ENCODE results near the gene IL6ST. TPM values are rescaled to one million over a fixed set of nuclear protein-coding genes. Genes with fewer than 3 reads are reported as not detected.

The IL6ST gene
- total RNA-seq, 5 donors from 2014 or later (not counting 1 experiment from before 2014, with no cell fraction given): 113 to 330 (median 129) TPM

DNA sequence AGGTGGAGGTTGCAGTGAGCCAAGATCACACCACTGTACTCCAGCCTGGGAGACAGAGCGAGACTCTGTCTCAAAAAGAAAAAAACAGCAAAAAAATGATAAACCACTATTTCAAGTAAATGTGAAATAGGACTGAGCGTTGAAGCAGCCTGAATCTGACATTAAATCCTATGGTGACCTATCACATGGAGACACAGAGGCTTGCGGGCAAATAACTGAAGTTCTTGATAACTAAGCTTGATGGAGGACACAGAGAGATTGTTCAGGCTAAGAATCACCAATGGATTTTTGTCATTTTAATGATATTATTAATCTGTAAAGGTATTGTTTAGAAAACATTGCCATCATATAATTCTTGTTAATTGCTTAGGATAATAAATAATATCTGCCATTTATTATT lies 15.7 kb upstream of the IL6ST start:
- Histone ChIP-seq H3K9me3 (no peaks in the 10 kb centered on the region), H3K27ac (ENCODE audit: low read length) (no peak overlapping the region), H3K36me3 (ENCODE audit: control insufficient read depth in 2 of 2, extremely low read depth in 1 of 2, insufficient read depth in 1 of 2, low read length in 1 of 2) (no peaks in the 10 kb centered on the region), H3K27me3 (replicated peaks in 1 of 2; ENCODE audit: control insufficient read depth in 2 of 2, extremely low read depth in 1 of 2, insufficient read depth in 2 of 2, low read length in 1 of 2) (no peaks in the 10 kb centered on the region), H3K4me3 (ENCODE audit: control insufficient read depth in 1 of 2, extremely low read depth in 1 of 2, low read length in 1 of 2) (no peak overlapping the region), H3K4me1 (ENCODE audit: control insufficient read depth in 1 of 2, extremely low read depth in 1 of 2, insufficient read depth in 2 of 2, low read length in 2 of 2) (peaks cover 34 to 37% of the 10 kb centered on the region in 2 experiments)
- H3K9me3 Mint-ChIP-seq: no peaks in the 10 kb centered on the region
- H3K4me3 Mint-ChIP-seq: no peak overlapping the region
- ChIA-PET CTCF (interaction anchor here in 1 of 2 donors (0.7 kb wide), 1 partner anchor 1052 kb away, joined by 6 read pairs; no protein-coding TSS in a partner anchor), POLR2A (interaction anchor here in 1 of 2 donors (0.8 kb wide), 1 partner anchor 100 kb away, joined by 3 read pairs; no protein-coding TSS in a partner anchor)
- no peak for DNase-seq
- no peak for ATAC-seq (replicated peaks in 1 of 4)
- H3K36me3 Mint-ChIP-seq: no peaks in the 10 kb centered on the region
- WGBS (ENCODE audit: insufficient coverage): no CpG with 5 or more reads among the region's 3 CpGs
- H3K27me3 Mint-ChIP-seq: no peaks in the 10 kb centered on the region
- peak overlapping the region; percentile 76 to 86 for H3K27ac Mint-ChIP-seq
- H3K4me1 Mint-ChIP-seq: peaks cover 43 to 52% (median 48%) of the 10 kb centered on the region in 3 donors

DNA sequence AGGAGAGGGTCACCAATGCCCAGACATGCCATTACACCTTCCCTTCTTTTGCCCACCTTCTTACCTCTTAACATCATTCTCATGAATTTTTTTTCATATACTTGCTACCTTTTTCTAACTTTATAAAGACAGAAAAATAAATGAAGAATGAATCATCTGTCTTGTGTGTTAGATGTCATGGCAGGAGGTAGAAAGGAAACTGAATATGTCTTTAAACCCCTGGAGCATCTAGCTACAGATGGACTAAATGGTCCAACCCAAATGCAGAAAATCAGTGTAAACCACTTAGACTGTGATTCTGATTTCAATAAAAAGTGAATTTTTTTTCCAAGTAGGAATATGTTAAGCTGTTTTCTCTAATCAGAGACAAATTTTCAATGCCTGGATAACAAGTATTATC lies 11.8 kb upstream of the IL6ST start:
- Mint-ChIP-seq H3K9me3 (peaks cover 0 to 6% (median 5%) of the 10 kb centered on the region in 3 donors), H3K27me3 (no peaks in the 10 kb centered on the region), H3K36me3 (no peaks in the 10 kb centered on the region), H3K4me3 (peak overlapping the region in 1 of 3 donors; percentile 30), H3K27ac (peak overlapping the region in 1 of 2 donors; percentile 76), H3K4me1 (peaks cover 35 to 39% (median 35%) of the 10 kb centered on the region in 3 donors)
- H3K27ac ChIP-seq (ENCODE audit: low read length): no peak overlapping the region
- no peak for DNase-seq
- no peaks in the 10 kb centered on the region for H3K36me3 ChIP-seq (ENCODE audit: control insufficient read depth in 2 of 2, extremely low read depth in 1 of 2, insufficient read depth in 1 of 2, low read length in 1 of 2)
- ATAC-seq (replicated peaks in 1 of 4): peak in 2 of 4 experiments; percentile 27 to 36
- ChIA-PET POLR2A (interaction anchor here in 1 of 2 donors (0.5 to 0.7 kb wide), 2 partner anchors 9 to 29 kb away, joined by 3 read pairs; no protein-coding TSS in a partner anchor), CTCF (no interaction called here)
- H3K4me3 ChIP-seq (ENCODE audit: control insufficient read depth in 1 of 2, extremely low read depth in 1 of 2, low read length in 1 of 2): no peak overlapping the region
- no peaks in the 10 kb centered on the region for H3K27me3 ChIP-seq (replicated peaks in 1 of 2; ENCODE audit: control insufficient read depth in 2 of 2, extremely low read depth in 1 of 2, insufficient read depth in 2 of 2, low read length in 1 of 2)
- no peaks in the 10 kb centered on the region for H3K9me3 ChIP-seq
- H3K4me1 ChIP-seq (ENCODE audit: control insufficient read depth in 1 of 2, extremely low read depth in 1 of 2, insufficient read depth in 2 of 2, low read length in 2 of 2): peaks cover 16 to 23% of the 10 kb centered on the region in 2 experiments

GRCh38 chr5:56006094-56006493 lies 11.3 kb upstream of the IL6ST start:
- H3K4me1 ChIP-seq (ENCODE audit: control insufficient read depth in 1 of 2, extremely low read depth in 1 of 2, insufficient read depth in 2 of 2, low read length in 2 of 2): peaks cover 12 to 21% of the 10 kb centered on the region in 2 experiments
- H3K4me3 Mint-ChIP-seq: peak overlapping the region in 1 of 3 donors; percentile 30
- no peaks in the 10 kb centered on the region for H3K36me3 Mint-ChIP-seq
- no peaks in the 10 kb centered on the region for H3K27me3 ChIP-seq (replicated peaks in 1 of 2; ENCODE audit: control insufficient read depth in 2 of 2, extremely low read depth in 1 of 2, insufficient read depth in 2 of 2, low read length in 1 of 2)
- CTCF ChIA-PET: no interaction called here
- POLR2A ChIA-PET: no interaction called here
- no peaks in the 10 kb centered on the region for H3K36me3 ChIP-seq (ENCODE audit: control insufficient read depth in 2 of 2, extremely low read depth in 1 of 2, insufficient read depth in 1 of 2, low read length in 1 of 2)
- peaks cover 0 to 6% (median 5%) of the 10 kb centered on the region in 3 donors for H3K9me3 Mint-ChIP-seq
- H3K9me3 ChIP-seq: no peaks in the 10 kb centered on the region
- ATAC-seq (replicated peaks in 1 of 4) (peak; percentile 65 to 87 (median 76)), DNase-seq (no peak)
- WGBS (ENCODE audit: insufficient coverage): no CpG with 5 or more reads among the region's 2 CpGs
- H3K4me1 Mint-ChIP-seq: peaks cover 30 to 35% (median 32%) of the 10 kb centered on the region in 3 donors
- peak overlapping the region; percentile 49 to 76 for H3K27ac Mint-ChIP-seq
- no peak overlapping the region for H3K4me3 ChIP-seq (ENCODE audit: control insufficient read depth in 1 of 2, extremely low read depth in 1 of 2, low read length in 1 of 2)
- H3K27me3 Mint-ChIP-seq: no peaks in the 10 kb centered on the region
- no peak overlapping the region for H3K27ac ChIP-seq (ENCODE audit: low read length)

GRCh38 chr5:56004874-56005273 lies 10.1 kb upstream of the IL6ST start:
- POLR2A ChIA-PET: interaction anchor here (0.5 to 0.6 kb wide), 3 partner anchors 13 to 499 kb away, joined by 3 read pairs; no protein-coding TSS in a partner anchor
- WGBS (ENCODE audit: insufficient coverage): no CpG with 5 or more reads among the region's 1 CpG

GRCh38 chr5:56003679-56004078 lies 8.9 kb upstream of the IL6ST start:
- peaks cover 10 to 15% of the 10 kb centered on the region in 2 experiments for H3K4me1 ChIP-seq (ENCODE audit: control insufficient read depth in 1 of 2, extremely low read depth in 1 of 2, insufficient read depth in 2 of 2, low read length in 2 of 2)
- ChIA-PET CTCF (no interaction called here), POLR2A (no interaction called here)
- no peak overlapping the region for H3K4me3 ChIP-seq (ENCODE audit: control insufficient read depth in 1 of 2, extremely low read depth in 1 of 2, low read length in 1 of 2)
- Mint-ChIP-seq H3K27ac (peak overlapping the region in 1 of 2 donors; percentile 1), H3K27me3 (no peaks in the 10 kb centered on the region), H3K36me3 (no peaks in the 10 kb centered on the region), H3K4me3 (no peak overlapping the region), H3K4me1 (peaks cover 22 to 26% (median 23%) of the 10 kb centered on the region in 3 donors), H3K9me3 (peaks cover 0 to 6% (median 5%) of the 10 kb centered on the region in 3 donors)
- H3K27ac ChIP-seq (ENCODE audit: low read length): no peak overlapping the region
- DNase-seq (no peak), ATAC-seq (replicated peaks in 1 of 4) (no peak)
- H3K27me3 ChIP-seq (replicated peaks in 1 of 2; ENCODE audit: control insufficient read depth in 2 of 2, extremely low read depth in 1 of 2, insufficient read depth in 2 of 2, low read length in 1 of 2): no peaks in the 10 kb centered on the region
- H3K36me3 ChIP-seq (ENCODE audit: control insufficient read depth in 2 of 2, extremely low read depth in 1 of 2, insufficient read depth in 1 of 2, low read length in 1 of 2): no peaks in the 10 kb centered on the region
- WGBS (ENCODE audit: insufficient coverage): 100% methylated on average over 3 of the region's 5 CpGs
- H3K9me3 ChIP-seq: no peaks in the 10 kb centered on the region

More at GRCh38 chr5:56004874-56005273, 10.1 kb upstream of the IL6ST start:
- H3K4me1 ChIP-seq (ENCODE audit: control insufficient read depth in 1 of 2, extremely low read depth in 1 of 2, insufficient read depth in 2 of 2, low read length in 2 of 2): peaks cover 10 to 15% of the 10 kb centered on the region in 2 experiments
- DNase-seq (no peak), ATAC-seq (replicated peaks in 1 of 4) (no peak)
- peak overlapping the region in 1 of 2 donors; percentile 39 for H3K27ac Mint-ChIP-seq
- H3K27ac ChIP-seq (ENCODE audit: low read length): no peak overlapping the region
- H3K9me3 ChIP-seq: no peaks in the 10 kb centered on the region
- CTCF ChIA-PET: interaction anchor here (0.6 to 1.0 kb wide), 2 partner anchors 15 to 47 kb away, joined by 3 to 11 read pairs; no protein-coding TSS in a partner anchor
- H3K4me1 Mint-ChIP-seq: peaks cover 23 to 27% (median 25%) of the 10 kb centered on the region in 3 donors
- no peaks in the 10 kb centered on the region for H3K27me3 ChIP-seq (replicated peaks in 1 of 2; ENCODE audit: control insufficient read depth in 2 of 2, extremely low read depth in 1 of 2, insufficient read depth in 2 of 2, low read length in 1 of 2)
- H3K36me3 Mint-ChIP-seq: no peaks in the 10 kb centered on the region
- H3K36me3 ChIP-seq (ENCODE audit: control insufficient read depth in 2 of 2, extremely low read depth in 1 of 2, insufficient read depth in 1 of 2, low read length in 1 of 2): no peaks in the 10 kb centered on the region
- H3K27me3 Mint-ChIP-seq: no peaks in the 10 kb centered on the region
- no peak overlapping the region for H3K4me3 ChIP-seq (ENCODE audit: control insufficient read depth in 1 of 2, extremely low read depth in 1 of 2, low read length in 1 of 2)
- peaks cover 0 to 6% (median 5%) of the 10 kb centered on the region in 3 donors for H3K9me3 Mint-ChIP-seq
- no peak overlapping the region for H3K4me3 Mint-ChIP-seq

GRCh38 chr5:56003179-56003578 lies 8.4 kb upstream of the IL6ST start:
- Mint-ChIP-seq H3K27me3 (no peaks in the 10 kb centered on the region), H3K36me3 (no peaks in the 10 kb centered on the region), H3K4me3 (no peak overlapping the region), H3K9me3 (peaks cover 0 to 6% (median 5%) of the 10 kb centered on the region in 3 donors), H3K4me1 (peaks cover 22 to 31% (median 25%) of the 10 kb centered on the region in 3 donors), H3K27ac (no peak overlapping the region)
- no peaks in the 10 kb centered on the region for H3K27me3 ChIP-seq (replicated peaks in 1 of 2; ENCODE audit: control insufficient read depth in 2 of 2, extremely low read depth in 1 of 2, insufficient read depth in 2 of 2, low read length in 1 of 2)
- H3K4me1 ChIP-seq (ENCODE audit: control insufficient read depth in 1 of 2, extremely low read depth in 1 of 2, insufficient read depth in 2 of 2, low read length in 2 of 2): peaks cover 10 to 15% of the 10 kb centered on the region in 2 experiments
- WGBS (ENCODE audit: insufficient coverage): no CpG with 5 or more reads among the region's 2 CpGs
- no peak for ATAC-seq (replicated peaks in 1 of 4)
- DNase-seq: no peak
- CTCF ChIA-PET: no interaction called here
- POLR2A ChIA-PET: no interaction called here
- no peak overlapping the region for H3K4me3 ChIP-seq (ENCODE audit: control insufficient read depth in 1 of 2, extremely low read depth in 1 of 2, low read length in 1 of 2)
- H3K36me3 ChIP-seq (ENCODE audit: control insufficient read depth in 2 of 2, extremely low read depth in 1 of 2, insufficient read depth in 1 of 2, low read length in 1 of 2): no peaks in the 10 kb centered on the region
- H3K27ac ChIP-seq (ENCODE audit: low read length): no peak overlapping the region
- no peaks in the 10 kb centered on the region for H3K9me3 ChIP-seq

Data from T-cell (primary cell).